Measurements from ENCODE around the gene TNS3. TPM values are rescaled to one million over a fixed set of nuclear protein-coding genes. Genes with fewer than 3 reads are reported as not detected.

The TNS3 gene
- total RNA-seq, 1 donor from 2014 or later, result 174 TPM

GRCh38 chr7:47259682-47260081 lies 322.2 kb downstream of the TNS3 start:
- intact Hi-C loops (cut with DNase I), result loop anchor here (10.0 kb wide), 1 partner anchor 565 kb away; no protein-coding TSS in a partner anchor

GRCh38 chr7:47258798-47259197 lies 323.1 kb downstream of the TNS3 start:
- Histone ChIP-seq H3K27ac (no peak overlapping the region), H3K9me3 (no peaks in the 10 kb centered on the region), H3K4me1 (peaks cover 13% of the 10 kb centered on the region), H3K4me3 (no peak overlapping the region), H3K27me3 (ENCODE audit: low read depth) (no peaks in the 10 kb centered on the region), H3K36me3 (no peaks in the 10 kb centered on the region)
- ATAC-seq (no peak), DNase-seq (no peak)
- intact Hi-C loops (cut with DNase I), result no loop called here
- TF ChIP-seq CTCF (IDR thresholded peaks at IDR 0.05), result no peak

More at GRCh38 chr7:47259682-47260081, 322.2 kb downstream of the TNS3 start:
- no peak for TF ChIP-seq CTCF (IDR thresholded peaks at IDR 0.05)
- ATAC-seq (no peak), DNase-seq (no peak)
- H3K4me1 ChIP-seq, result peaks cover 7% of the 10 kb centered on the region
- no peaks in the 10 kb centered on the region for H3K27me3 ChIP-seq (ENCODE audit: low read depth)
- no peaks in the 10 kb centered on the region for H3K9me3 ChIP-seq
- H3K4me3 ChIP-seq, result no peak overlapping the region
- no peaks in the 10 kb centered on the region for H3K36me3 ChIP-seq
- H3K27ac ChIP-seq, result no peak overlapping the region

- H3K27me3 ChIP-seq (ENCODE audit: low read depth), result no peaks in the 10 kb centered on the region
- intact Hi-C loops (cut with DNase I), result no loop called here
- H3K4me1 ChIP-seq, result peaks cover 19% of the 10 kb centered on the region
- H3K9me3 ChIP-seq, result no peaks in the 10 kb centered on the region
- ATAC-seq, result no peak
- H3K36me3 ChIP-seq, result no peaks in the 10 kb centered on the region
- TF ChIP-seq CTCF (IDR thresholded peaks at IDR 0.05), result no peak
- no peak overlapping the region for H3K27ac ChIP-seq
- no peak overlapping the region for H3K4me3 ChIP-seq
- peak; percentile 17 for DNase-seq
Observed at GRCh38 chr7:47256016-47256415, 325.9 kb downstream of the TNS3 start.

- ATAC-seq (no peak), DNase-seq (no peak)
- Histone ChIP-seq H3K9me3 (no peaks in the 10 kb centered on the region), H3K27me3 (ENCODE audit: low read depth) (no peaks in the 10 kb centered on the region), H3K4me1 (peaks cover 19% of the 10 kb centered on the region), H3K36me3 (no peaks in the 10 kb centered on the region), H3K27ac (no peak overlapping the region), H3K4me3 (no peak overlapping the region)
- intact Hi-C loops (cut with DNase I), result no loop called here
- TF ChIP-seq CTCF (IDR thresholded peaks at IDR 0.05), result no peak
Observed at GRCh38 chr7:47255441-47255840, 326.5 kb downstream of the TNS3 start.

GRCh38 chr7:47255007-47255406 lies 326.9 kb downstream of the TNS3 start:
- Histone ChIP-seq H3K9me3 (no peaks in the 10 kb centered on the region), H3K36me3 (no peaks in the 10 kb centered on the region), H3K4me3 (no peak overlapping the region), H3K4me1 (peaks cover 19% of the 10 kb centered on the region), H3K27ac (peak overlapping the region; percentile 89), H3K27me3 (ENCODE audit: low read depth) (no peaks in the 10 kb centered on the region)
- DNase-seq (no peak), ATAC-seq (no peak)
- no peak for TF ChIP-seq CTCF (IDR thresholded peaks at IDR 0.05)
- intact Hi-C loops (cut with DNase I), result no loop called here
